ENCODE data around the gene MRPL24.

MRPL24 gene

DNA sequence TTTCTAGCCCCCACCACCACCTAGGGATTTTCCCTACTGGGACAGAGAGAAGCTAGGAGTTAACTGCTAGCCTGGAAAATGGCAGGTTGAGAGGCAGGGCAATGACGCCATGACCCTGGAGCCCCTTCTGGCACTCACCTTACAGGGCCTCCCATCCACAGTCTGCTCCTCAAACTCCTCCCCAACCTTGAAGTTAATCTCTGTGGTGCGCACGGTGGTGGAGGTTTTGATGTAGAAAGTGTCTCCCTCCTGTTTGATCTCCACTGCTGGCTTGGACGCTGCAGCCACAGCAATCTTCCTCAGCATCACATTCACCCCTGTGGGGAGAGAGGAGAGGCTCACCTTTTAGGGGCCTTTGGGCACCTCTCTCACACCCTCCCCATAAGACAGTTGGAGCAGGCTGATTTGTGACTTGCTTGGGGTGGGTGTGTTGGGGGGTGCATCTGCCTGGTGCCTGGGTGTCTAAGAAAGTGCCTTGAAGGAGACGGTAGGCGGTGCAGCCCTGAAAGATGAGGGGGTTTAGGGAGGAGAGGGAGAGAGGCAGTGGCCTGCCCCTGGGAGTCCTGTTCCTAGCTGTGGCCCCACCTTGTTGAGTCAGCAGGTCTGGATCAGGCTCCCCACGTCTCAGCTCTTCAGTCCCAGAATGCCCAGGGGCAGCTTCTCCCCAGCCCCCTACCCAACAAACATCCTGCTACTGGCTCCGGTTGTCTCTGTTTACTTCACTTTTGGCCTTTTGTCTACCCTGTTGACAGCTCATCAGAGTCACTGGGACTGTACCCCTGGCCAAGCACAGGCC is 40.0 kb downstream of the MRPL24 start:
- Histone ChIP-seq H3K4me3 (ENCODE audit: low read length) (no peak overlapping the region), H3K4me1 (ENCODE audit: control insufficient read depth, insufficient read depth, low read length) (peaks cover 16% of the 10 kb centered on the region), H3K27me3 (ENCODE audit: control insufficient read depth, insufficient read depth, low read length) (peaks cover 15% of the 10 kb centered on the region), H3K27ac (ENCODE audit: low read depth, low read length) (no peak overlapping the region), H3K36me3 (ENCODE audit: control insufficient read depth, insufficient read depth, low read length) (no peaks in the 10 kb centered on the region), H3K9ac (ENCODE audit: low read length) (no peak overlapping the region)

DNA sequence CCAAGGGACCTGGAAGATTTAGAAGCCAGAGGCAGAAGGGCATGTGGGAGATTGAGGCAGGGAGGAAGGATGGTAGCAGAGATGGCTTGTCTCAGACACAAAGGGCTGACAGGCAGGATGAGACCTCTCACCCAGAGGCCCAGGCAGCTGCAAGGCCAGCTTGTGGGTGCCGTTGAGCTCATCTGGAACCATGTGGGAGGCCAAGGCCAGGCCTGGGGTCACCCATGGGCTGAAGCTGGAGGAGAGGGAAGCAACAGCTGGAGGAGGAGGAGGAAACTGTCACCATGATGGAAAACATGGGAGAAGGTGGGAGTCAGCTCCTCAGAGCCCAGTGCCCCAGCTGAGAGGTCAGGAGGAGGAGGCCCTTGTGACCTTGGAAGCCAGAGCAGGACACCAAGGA is 41.9 kb downstream of the MRPL24 start:
- Histone ChIP-seq H3K36me3 (ENCODE audit: control insufficient read depth, insufficient read depth, low read length) (no peaks in the 10 kb centered on the region), H3K27ac (ENCODE audit: low read depth, low read length) (no peak overlapping the region), H3K27me3 (ENCODE audit: control insufficient read depth, insufficient read depth, low read length) (peaks cover 9% of the 10 kb centered on the region), H3K9ac (ENCODE audit: low read length) (no peak overlapping the region), H3K4me3 (ENCODE audit: low read length) (no peak overlapping the region), H3K4me1 (ENCODE audit: control insufficient read depth, insufficient read depth, low read length) (peaks cover 3% of the 10 kb centered on the region)

DNA sequence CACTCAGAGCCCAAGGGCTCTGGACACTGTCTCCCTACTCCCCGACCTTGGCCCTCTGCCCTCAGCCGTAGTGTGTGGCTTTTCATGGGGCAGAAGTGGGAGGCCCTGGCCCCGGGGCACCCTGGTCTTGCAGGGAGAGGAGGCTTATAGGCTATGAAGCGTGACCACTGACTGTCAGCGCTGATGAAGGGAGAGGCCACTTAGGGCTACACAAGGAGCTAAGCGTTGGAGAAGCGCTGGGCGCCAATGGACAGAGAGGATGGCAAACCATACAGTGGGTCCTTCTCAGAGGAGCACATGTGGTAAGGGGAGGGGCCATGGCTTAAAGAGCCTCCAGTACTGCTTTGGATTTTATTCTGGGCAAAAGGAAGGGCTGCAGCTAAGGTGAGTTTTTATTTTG is 43.4 kb downstream of the MRPL24 start:
- no peak overlapping the region for H3K4me3 ChIP-seq (ENCODE audit: low read length)
- peaks cover 3% of the 10 kb centered on the region for H3K27me3 ChIP-seq (ENCODE audit: control insufficient read depth, insufficient read depth, low read length)
- no peaks in the 10 kb centered on the region for H3K4me1 ChIP-seq (ENCODE audit: control insufficient read depth, insufficient read depth, low read length)
- H3K27ac ChIP-seq (ENCODE audit: low read depth, low read length) = no peak overlapping the region
- no peaks in the 10 kb centered on the region for H3K36me3 ChIP-seq (ENCODE audit: control insufficient read depth, insufficient read depth, low read length)
- no peak overlapping the region for H3K9ac ChIP-seq (ENCODE audit: low read length)

DNA sequence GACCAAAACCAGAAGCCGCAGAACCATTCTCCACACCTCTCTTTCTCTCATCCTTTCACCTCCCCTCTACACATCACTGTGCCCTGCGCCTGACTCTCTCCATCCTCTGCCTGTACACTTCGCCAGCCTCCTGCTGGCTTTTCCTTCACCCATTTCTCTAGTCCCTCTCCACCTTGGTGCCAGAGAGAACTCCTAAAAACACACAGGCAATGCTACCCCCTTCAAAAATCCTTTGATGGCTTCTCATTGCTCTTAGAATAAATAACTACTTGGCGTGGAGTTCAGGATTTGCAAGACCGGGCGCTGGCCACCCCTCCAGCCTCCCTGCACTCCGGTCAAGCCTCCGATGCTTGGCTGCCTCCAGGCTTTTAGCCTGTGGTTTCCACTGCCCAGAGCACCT is 44.1 kb downstream of the MRPL24 start:
- H3K4me3 ChIP-seq (ENCODE audit: low read length) = no peak overlapping the region
- no peaks in the 10 kb centered on the region for H3K36me3 ChIP-seq (ENCODE audit: control insufficient read depth, insufficient read depth, low read length)
- H3K27me3 ChIP-seq (ENCODE audit: control insufficient read depth, insufficient read depth, low read length) = peaks cover 6% of the 10 kb centered on the region
- no peaks in the 10 kb centered on the region for H3K4me1 ChIP-seq (ENCODE audit: control insufficient read depth, insufficient read depth, low read length)
- no peak overlapping the region for H3K9ac ChIP-seq (ENCODE audit: low read length)
- no peak overlapping the region for H3K27ac ChIP-seq (ENCODE audit: low read depth, low read length)

DNA sequence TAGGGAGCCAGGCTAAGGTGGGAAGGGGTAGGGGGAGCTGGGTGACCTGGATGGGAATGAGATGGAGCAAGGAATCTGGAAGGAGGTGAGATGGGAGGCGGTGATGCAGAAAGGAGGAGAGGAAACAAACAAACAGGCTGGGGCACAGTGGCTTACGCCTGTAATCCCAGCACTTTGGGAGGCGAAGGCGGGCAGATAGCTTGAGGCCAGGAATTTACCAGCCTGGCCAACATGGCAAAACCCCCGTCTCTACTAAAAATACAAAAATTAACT is 46.3 kb downstream of the MRPL24 start:
- Histone ChIP-seq H3K36me3 (ENCODE audit: control insufficient read depth, insufficient read depth, low read length) (no peaks in the 10 kb centered on the region), H3K27ac (ENCODE audit: low read depth, low read length) (no peak overlapping the region), H3K4me1 (ENCODE audit: control insufficient read depth, insufficient read depth, low read length) (peaks cover 4% of the 10 kb centered on the region), H3K4me3 (ENCODE audit: low read length) (no peak overlapping the region), H3K9ac (ENCODE audit: low read length) (no peak overlapping the region), H3K27me3 (ENCODE audit: control insufficient read depth, insufficient read depth, low read length) (peaks cover 8% of the 10 kb centered on the region)

DNA sequence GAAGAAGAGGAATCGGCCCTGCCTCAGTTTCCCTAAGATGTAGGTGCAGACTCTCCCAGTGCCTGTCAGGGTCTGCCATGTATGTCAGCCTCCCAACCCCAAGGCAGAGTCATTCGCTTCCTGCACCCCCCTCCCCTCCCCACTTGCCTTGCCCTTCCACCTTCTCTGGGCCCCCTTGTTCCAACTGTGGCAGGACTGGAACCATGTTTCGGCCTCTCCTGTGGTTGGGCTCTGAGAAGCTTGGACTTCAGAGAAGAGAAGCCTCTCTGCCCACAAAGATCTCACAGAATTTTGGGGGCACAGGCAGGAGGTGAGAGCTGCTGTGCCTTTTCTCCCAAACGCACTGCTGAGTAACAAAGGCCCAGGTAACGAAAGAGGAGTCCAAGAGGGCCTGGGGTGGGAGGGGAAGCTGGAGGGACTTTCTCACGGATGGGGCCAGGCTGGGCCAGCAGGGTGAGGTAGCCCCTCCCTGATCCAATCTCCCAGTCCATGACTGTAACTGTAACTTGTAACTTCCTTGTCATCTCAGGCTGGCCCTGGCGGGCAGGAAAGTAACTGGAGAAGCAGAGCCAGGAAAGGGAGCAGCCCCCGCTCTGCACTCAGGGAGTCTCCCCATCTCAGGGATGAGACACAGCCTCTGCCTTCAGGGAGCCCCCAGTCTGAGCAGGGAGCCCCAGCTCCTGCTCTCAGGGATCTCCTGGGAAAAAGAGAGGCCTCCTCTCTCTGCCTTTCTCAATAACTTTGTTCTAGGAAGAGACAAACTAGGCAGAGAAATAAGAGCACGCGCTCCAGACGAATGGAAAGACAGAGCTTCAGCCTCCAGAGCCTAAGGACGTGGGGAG is 46.8 kb downstream of the MRPL24 start:
- peaks cover 8% of the 10 kb centered on the region for H3K27me3 ChIP-seq (ENCODE audit: control insufficient read depth, insufficient read depth, low read length)
- H3K4me1 ChIP-seq (ENCODE audit: control insufficient read depth, insufficient read depth, low read length) = peaks cover 5% of the 10 kb centered on the region
- H3K4me3 ChIP-seq (ENCODE audit: low read length) = no peak overlapping the region
- no peak overlapping the region for H3K9ac ChIP-seq (ENCODE audit: low read length)
- H3K27ac ChIP-seq (ENCODE audit: low read depth, low read length) = no peak overlapping the region
- no peaks in the 10 kb centered on the region for H3K36me3 ChIP-seq (ENCODE audit: control insufficient read depth, insufficient read depth, low read length)

DNA sequence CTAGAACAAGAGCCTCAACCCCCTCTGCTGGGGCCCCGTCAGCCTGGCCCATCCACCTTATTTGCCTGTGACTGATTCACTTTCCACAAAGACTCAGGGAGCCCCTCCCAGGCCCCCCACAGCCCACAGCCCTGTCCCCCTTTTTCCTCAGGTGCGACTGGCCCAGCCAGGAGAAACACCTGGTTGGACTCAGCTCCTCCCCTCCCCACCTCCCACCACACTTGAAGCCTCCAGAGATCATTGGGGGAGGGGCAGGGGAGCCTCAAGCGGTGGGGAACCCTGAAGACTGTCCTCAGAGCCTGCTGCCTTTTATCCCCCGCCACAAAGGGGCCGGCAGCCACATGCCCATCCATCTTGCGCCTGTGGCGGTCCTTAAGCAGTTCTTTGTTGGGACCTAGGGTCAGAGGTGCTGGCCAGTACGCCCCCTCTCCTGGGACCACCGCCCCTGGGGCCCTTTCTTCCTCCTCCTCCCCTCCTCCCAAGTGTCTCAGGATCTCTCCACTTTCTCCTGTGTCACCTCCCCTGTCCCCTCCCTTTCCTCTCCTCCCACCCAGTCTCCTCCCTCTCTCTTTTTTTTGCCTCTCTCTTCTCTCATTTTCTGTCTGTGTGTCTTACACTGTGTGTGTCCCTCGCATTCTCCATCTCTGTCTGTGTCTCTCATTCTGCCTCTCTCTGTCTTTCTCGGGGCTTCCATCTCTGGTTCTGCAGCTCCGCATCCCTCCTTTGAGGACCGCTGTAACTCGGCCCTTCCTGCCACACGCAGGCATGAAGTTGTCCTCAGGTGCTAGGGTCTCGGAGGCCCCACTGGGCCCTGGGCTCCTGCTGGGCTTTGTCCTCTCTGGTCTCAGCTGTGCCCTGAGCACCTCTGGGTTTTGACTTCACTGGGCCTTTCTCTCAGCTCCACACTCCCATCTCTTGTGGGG is 47.7 kb downstream of the MRPL24 start:
- Histone ChIP-seq H3K27me3 (ENCODE audit: control insufficient read depth, insufficient read depth, low read length) (peaks cover 8% of the 10 kb centered on the region), H3K4me1 (ENCODE audit: control insufficient read depth, insufficient read depth, low read length) (peaks cover 5% of the 10 kb centered on the region)

DNA sequence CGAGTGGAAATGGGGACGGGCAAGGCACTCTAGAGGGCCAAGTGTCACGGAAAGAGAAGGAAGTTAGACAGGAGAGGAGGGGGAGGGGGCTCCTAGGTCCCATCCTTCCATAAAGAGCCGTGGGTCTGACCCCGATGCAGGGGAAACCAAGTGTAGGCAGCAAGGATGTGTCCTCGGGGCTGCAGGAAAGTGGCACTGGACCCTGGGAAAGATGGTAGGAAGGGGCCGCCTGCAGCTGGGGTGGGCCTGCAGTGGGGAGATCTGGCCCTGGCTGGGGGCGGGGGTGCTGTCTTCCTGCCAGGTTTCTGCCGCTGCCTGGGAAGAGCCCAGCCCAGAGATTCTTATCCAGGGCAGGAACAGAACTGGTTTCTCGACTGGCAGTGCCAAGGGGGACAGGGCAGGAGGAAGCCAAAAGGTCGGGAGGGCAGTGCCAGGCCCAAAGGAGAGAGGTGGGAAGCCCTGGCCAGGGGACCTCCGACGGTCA is 48.4 kb downstream of the MRPL24 start:
- no peak overlapping the region for H3K27ac ChIP-seq (ENCODE audit: low read depth, low read length)
- H3K9ac ChIP-seq (ENCODE audit: low read length) = no peak overlapping the region
- no peak overlapping the region for H3K4me3 ChIP-seq (ENCODE audit: low read length)
- H3K4me1 ChIP-seq (ENCODE audit: control insufficient read depth, insufficient read depth, low read length) = peaks cover 5% of the 10 kb centered on the region
- no peaks in the 10 kb centered on the region for H3K36me3 ChIP-seq (ENCODE audit: control insufficient read depth, insufficient read depth, low read length)
- H3K27me3 ChIP-seq (ENCODE audit: control insufficient read depth, insufficient read depth, low read length) = peaks cover 8% of the 10 kb centered on the region

More for the DNA sequence above, 47.7 kb downstream of the MRPL24 start:
- no peak overlapping the region for H3K4me3 ChIP-seq (ENCODE audit: low read length)
- no peak overlapping the region for H3K9ac ChIP-seq (ENCODE audit: low read length)
- H3K27ac ChIP-seq (ENCODE audit: low read depth, low read length) = no peak overlapping the region
- no peaks in the 10 kb centered on the region for H3K36me3 ChIP-seq (ENCODE audit: control insufficient read depth, insufficient read depth, low read length)

DNA sequence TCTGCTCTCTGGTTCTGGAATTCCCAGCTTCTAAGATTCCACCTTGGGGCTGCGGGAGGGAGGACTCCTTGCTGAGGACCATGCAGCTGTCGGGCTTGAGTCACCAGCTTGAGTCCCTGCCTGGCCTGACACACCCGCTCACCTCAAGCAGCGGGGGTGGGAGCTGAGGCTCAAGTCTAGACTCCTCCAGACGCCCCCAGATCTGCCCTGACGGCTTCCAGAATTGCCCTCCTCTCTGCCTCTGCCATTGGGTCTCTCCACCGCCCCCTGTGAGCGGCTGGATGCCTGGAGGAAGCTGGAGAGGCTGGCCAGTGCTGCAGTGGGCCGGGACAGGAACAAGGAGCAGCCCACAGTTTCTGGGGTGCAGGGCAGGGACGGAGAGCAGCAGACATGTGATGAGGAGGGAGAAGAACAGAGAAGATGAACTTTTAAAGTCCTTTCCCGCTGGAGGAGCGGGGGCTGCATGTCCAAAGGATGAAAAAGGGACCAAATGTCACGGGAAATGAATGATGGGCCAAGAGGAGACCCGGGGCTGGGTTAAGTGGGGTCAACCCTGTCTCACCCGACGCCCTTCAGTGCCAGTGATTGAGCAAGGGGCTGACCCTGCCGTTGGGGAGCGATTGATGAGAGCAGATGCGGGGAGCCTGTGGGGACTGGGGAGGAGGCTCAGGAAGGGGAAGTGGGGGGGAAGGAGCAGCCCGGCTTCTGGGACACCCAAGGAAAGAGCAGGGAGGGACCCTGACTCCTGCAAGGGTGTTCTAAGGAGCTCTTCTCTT is 49.0 kb downstream of the MRPL24 start:
- H3K27ac ChIP-seq (ENCODE audit: low read depth, low read length) = no peak overlapping the region
- H3K4me1 ChIP-seq (ENCODE audit: control insufficient read depth, insufficient read depth, low read length) = peaks cover 5% of the 10 kb centered on the region
- no peaks in the 10 kb centered on the region for H3K36me3 ChIP-seq (ENCODE audit: control insufficient read depth, insufficient read depth, low read length)

DNA sequence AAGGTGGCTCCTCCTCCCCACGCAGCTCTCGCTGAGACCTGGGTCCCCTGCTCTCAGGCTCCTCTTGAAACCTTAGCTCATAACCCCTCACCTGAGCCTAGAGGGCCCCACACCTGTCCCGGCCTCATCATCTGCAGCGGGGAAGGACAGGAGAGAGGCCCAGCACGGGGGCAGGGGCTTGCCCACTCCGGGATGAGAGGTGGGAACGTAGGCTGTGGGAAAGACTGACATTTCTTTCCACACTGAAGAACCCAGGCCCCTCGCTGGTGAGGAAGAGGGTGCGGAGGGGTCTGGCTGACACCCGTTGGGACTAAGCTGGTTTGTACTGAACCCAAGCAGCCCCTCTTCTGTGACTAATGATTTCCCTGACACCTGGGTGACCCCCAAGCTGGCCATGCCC is 49.7 kb downstream of the MRPL24 start:
- Histone ChIP-seq H3K27me3 (ENCODE audit: control insufficient read depth, insufficient read depth, low read length) (peaks cover 8% of the 10 kb centered on the region), H3K9ac (ENCODE audit: low read length) (no peak overlapping the region), H3K36me3 (ENCODE audit: control insufficient read depth, insufficient read depth, low read length) (no peaks in the 10 kb centered on the region), H3K27ac (ENCODE audit: low read depth, low read length) (no peak overlapping the region), H3K4me1 (ENCODE audit: control insufficient read depth, insufficient read depth, low read length) (peaks cover 5% of the 10 kb centered on the region), H3K4me3 (ENCODE audit: low read length) (no peak overlapping the region)

More for the DNA sequence above, 49.0 kb downstream of the MRPL24 start:
- H3K27me3 ChIP-seq (ENCODE audit: control insufficient read depth, insufficient read depth, low read length) = peaks cover 8% of the 10 kb centered on the region
- H3K4me3 ChIP-seq (ENCODE audit: low read length) = no peak overlapping the region
- no peak overlapping the region for H3K9ac ChIP-seq (ENCODE audit: low read length)

DNA sequence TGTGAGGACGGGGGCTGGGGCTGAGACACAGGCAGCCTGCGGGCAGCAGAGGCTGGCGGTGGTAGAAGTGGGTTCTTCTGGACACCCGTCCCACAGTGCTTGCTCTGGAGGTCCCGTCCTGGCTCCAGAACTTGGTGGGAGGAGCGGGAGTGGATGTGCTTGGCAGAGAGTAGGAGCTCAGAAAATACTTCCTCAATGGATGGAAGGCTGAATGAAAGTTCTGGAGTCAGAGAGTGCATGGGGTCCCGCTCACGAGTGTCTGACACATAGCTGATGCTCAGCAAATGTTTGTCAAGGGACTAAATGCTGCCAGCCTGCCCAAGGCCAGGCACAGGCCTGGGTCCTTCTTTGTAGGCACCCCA is 50.2 kb downstream of the MRPL24 start:
- H3K27ac ChIP-seq (ENCODE audit: low read depth, low read length) = no peak overlapping the region
- H3K9ac ChIP-seq (ENCODE audit: low read length) = no peak overlapping the region
- no peak overlapping the region for H3K4me3 ChIP-seq (ENCODE audit: low read length)
- peaks cover 5% of the 10 kb centered on the region for H3K4me1 ChIP-seq (ENCODE audit: control insufficient read depth, insufficient read depth, low read length)
- no peaks in the 10 kb centered on the region for H3K36me3 ChIP-seq (ENCODE audit: control insufficient read depth, insufficient read depth, low read length)
- H3K27me3 ChIP-seq (ENCODE audit: control insufficient read depth, insufficient read depth, low read length) = peaks cover 8% of the 10 kb centered on the region
